H1 (cell line): Measurements from ENCODE around the gene NUP98. TPM values are rescaled to one million over a fixed set of nuclear protein-coding genes. Genes with fewer than 3 reads are reported as not detected.

Experiments
- CHD1 ChIP-seq: IDR thresholded peaks from 2 replicates; pipeline ENCODE4 v1.6.1; 2012; ENCODE audit warnings: low read depth, low read length, improper control_type of control experiment
- E2F6 ChIP-seq: IDR thresholded peaks from 2 replicates; pipeline ENCODE4 v1.6.1; 2012; ENCODE audit warnings: inconsistent platforms
- JUN ChIP-seq: IDR thresholded peaks from 2 replicates; pipeline ENCODE4 v1.6.1; 2011; ENCODE audit warnings: low read depth, mild to moderate bottlenecking, improper control_type of control experiment, low read length
- PHF8 ChIP-seq: fragments of 200-600 bp; sonication (generic); conservative IDR thresholded peaks from 2 replicates; pipeline ENCODE4 v1.7.1; 2012; ENCODE audit warnings: low read depth, mild to moderate bottlenecking, inconsistent platforms, low read length, moderate library complexity
- SAP30 ChIP-seq: fragments of 300-600 bp; sonication (generic); IDR thresholded peaks from 2 replicates; pipeline ENCODE4 v1.7.1; 2012; ENCODE audit warnings: low read length, moderate library complexity, mild to moderate bottlenecking, inconsistent platforms; ENCODE audit not compliant: insufficient read depth, insufficient replicate concordance
- TAF1 ChIP-seq: IDR thresholded peaks from 2 replicates; pipeline ENCODE4 v1.6.1; 2011; ENCODE audit warnings: mild to moderate bottlenecking, low read depth, low read length
- TAF7 ChIP-seq: optimal IDR thresholded peaks from 2 replicates; pipeline ENCODE3; 2011; ENCODE audit warnings: low read depth, mild to moderate bottlenecking, inconsistent platforms, low read length, moderate library complexity, borderline replicate concordance
- polyA plus RNA-seq, 7 experiments: library from polyadenylated mRNA; depleted of rRNA in 3 of 7; stranded (reverse) in 5 of 7; unstranded in 2 of 7; fragments of >200 nt in 5 of 7; fragments of 200-250 nt in 2 of 7; gene quantifications; 1 replicate in 5 of 7; 2 replicates in 1 of 7; 4 replicates in 1 of 7; pipeline versions ENCODE4 v1.2.1 to v1.2.3, GENCODE V29; 2011 to 2013; ENCODE audit warnings: missing spikeins in 2 of 7, mixed read lengths in 2 of 7
- total RNA-seq: library from RNA; stranded (reverse); fragmentation: NEBNext Ultra II Directional; extraction: Animal tissue kit (Norgen Biotek cat#: 25700); gene quantifications from 2 replicates; pipeline ENCODE4 v1.2.1, GENCODE V29; 2021

Gene NUP98
- total and polyA plus RNA-seq, 2 of the 8 experiments (the other 6 are each of a cell fraction or from before 2014, with no cell fraction given), result 98.6 to 261 TPM

- TF ChIP-seq E2F6 (no peak), TAF7 (no peak), PHF8 (no peak), TAF1 (no peak), SAP30 (no peak), JUN (no peak), CHD1 (no peak)
Measured at GRCh38 chr11:3810951-3811350, 13.6 kb upstream of the NUP98 start (continued).
